ENCODE data around the gene SUSD1.

Gene SUSD1

DNA sequence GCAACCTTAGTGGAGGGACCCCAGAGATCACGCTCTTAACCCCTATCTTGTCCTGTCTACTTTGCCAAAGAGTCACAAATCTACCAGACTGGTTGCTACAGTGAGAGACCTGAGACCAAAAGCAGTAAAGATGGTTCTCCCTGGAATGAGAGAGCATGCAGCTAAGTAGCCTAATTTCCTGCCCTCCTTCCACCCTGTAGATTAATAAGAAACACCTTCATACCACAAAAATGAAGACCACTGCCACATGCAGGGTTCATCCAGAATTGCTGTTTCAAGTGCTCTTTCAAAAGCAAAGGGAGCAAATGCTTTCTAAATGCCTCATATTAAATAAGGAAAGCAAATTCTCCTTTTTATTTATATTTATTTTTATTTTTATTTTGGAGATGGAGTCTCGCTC is 159.4 kb downstream of the SUSD1 start:
- H3K4me3 ChIP-seq (ENCODE audit: low read length): no peak overlapping the region
- H3K27me3 ChIP-seq (replicated peaks; ENCODE audit: control insufficient read depth, insufficient read depth, low read length): no peaks in the 10 kb centered on the region
- H3K9ac ChIP-seq (ENCODE audit: low read length): no peak overlapping the region
- H3K4me1 ChIP-seq (ENCODE audit: control insufficient read depth, insufficient read depth, low read length): peaks cover 31% of the 10 kb centered on the region
- H3K36me3 ChIP-seq (ENCODE audit: control insufficient read depth, insufficient read depth, low read length, severe bottlenecking): no peaks in the 10 kb centered on the region
- no peak for DNase-seq (ENCODE audit: low read depth)
- no peaks in the 10 kb centered on the region for H3K9me3 ChIP-seq (ENCODE audit: control insufficient read depth, low read length)

- no peaks in the 10 kb centered on the region for H3K9me3 ChIP-seq (ENCODE audit: control insufficient read depth, low read length)
- DNase-seq (ENCODE audit: low read depth): no peak
- H3K36me3 ChIP-seq (ENCODE audit: control insufficient read depth, insufficient read depth, low read length, severe bottlenecking): no peaks in the 10 kb centered on the region
- H3K9ac ChIP-seq (ENCODE audit: low read length): no peak overlapping the region
- no peaks in the 10 kb centered on the region for H3K27me3 ChIP-seq (replicated peaks; ENCODE audit: control insufficient read depth, insufficient read depth, low read length)
- H3K4me3 ChIP-seq (ENCODE audit: low read length): no peak overlapping the region
- H3K4me1 ChIP-seq (ENCODE audit: control insufficient read depth, insufficient read depth, low read length): peaks cover 26% of the 10 kb centered on the region
Observed at GRCh38 chr9:112015149-112015548, 159.9 kb downstream of the SUSD1 start.

GRCh38 chr9:112013266-112013665 is 161.8 kb downstream of the SUSD1 start:
- no peaks in the 10 kb centered on the region for H3K27me3 ChIP-seq (replicated peaks; ENCODE audit: control insufficient read depth, insufficient read depth, low read length)
- no peak overlapping the region for H3K4me3 ChIP-seq (ENCODE audit: low read length)
- no peak for DNase-seq (ENCODE audit: low read depth)
- H3K9me3 ChIP-seq (ENCODE audit: control insufficient read depth, low read length): no peaks in the 10 kb centered on the region
- H3K4me1 ChIP-seq (ENCODE audit: control insufficient read depth, insufficient read depth, low read length): peaks cover 30% of the 10 kb centered on the region
- peak overlapping the region; percentile 55 for H3K9ac ChIP-seq (ENCODE audit: low read length)
- no peaks in the 10 kb centered on the region for H3K36me3 ChIP-seq (ENCODE audit: control insufficient read depth, insufficient read depth, low read length, severe bottlenecking)

GRCh38 chr9:112012026-112012902 is 162.8 kb downstream of the SUSD1 start:
- no peaks in the 10 kb centered on the region for H3K9me3 ChIP-seq (ENCODE audit: control insufficient read depth, low read length)
- H3K4me1 ChIP-seq (ENCODE audit: control insufficient read depth, insufficient read depth, low read length): peaks cover 30% of the 10 kb centered on the region
- no peaks in the 10 kb centered on the region for H3K36me3 ChIP-seq (ENCODE audit: control insufficient read depth, insufficient read depth, low read length, severe bottlenecking)
- DNase-seq (ENCODE audit: low read depth): peak; percentile 87
- H3K4me3 ChIP-seq (ENCODE audit: low read length): peak overlapping the region; percentile 10
- no peaks in the 10 kb centered on the region for H3K27me3 ChIP-seq (replicated peaks; ENCODE audit: control insufficient read depth, insufficient read depth, low read length)
- peak overlapping the region; percentile 55 for H3K9ac ChIP-seq (ENCODE audit: low read length)

GRCh38 chr9:112011051-112011620 is 164.0 kb downstream of the SUSD1 start:
- no peaks in the 10 kb centered on the region for H3K27me3 ChIP-seq (replicated peaks; ENCODE audit: control insufficient read depth, insufficient read depth, low read length)
- no peak overlapping the region for H3K4me3 ChIP-seq (ENCODE audit: low read length)
- H3K36me3 ChIP-seq (ENCODE audit: control insufficient read depth, insufficient read depth, low read length, severe bottlenecking): no peaks in the 10 kb centered on the region

DNA sequence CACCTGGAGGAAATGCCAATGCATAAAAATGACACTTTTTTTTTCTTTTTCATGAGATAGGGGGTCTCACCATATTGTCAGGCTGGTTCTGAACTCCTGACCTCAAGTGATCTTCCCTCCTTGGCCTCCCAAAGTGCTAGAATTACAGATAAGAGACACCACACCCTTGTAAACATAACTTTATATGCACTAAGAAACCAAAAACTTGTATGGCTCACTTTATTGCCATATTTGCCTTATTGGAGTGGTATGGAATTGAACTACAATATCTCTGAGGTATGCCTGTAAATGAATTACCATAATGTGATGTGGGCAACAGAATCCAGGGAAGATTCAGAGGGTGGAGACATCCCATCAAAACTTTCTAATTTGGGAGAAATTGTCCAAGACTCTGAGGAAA is 164.6 kb downstream of the SUSD1 start:
- Histone ChIP-seq H3K9ac (ENCODE audit: low read length) (no peak overlapping the region), H3K4me1 (ENCODE audit: control insufficient read depth, insufficient read depth, low read length) (peaks cover 30% of the 10 kb centered on the region), H3K36me3 (ENCODE audit: control insufficient read depth, insufficient read depth, low read length, severe bottlenecking) (no peaks in the 10 kb centered on the region), H3K4me3 (ENCODE audit: low read length) (no peak overlapping the region), H3K9me3 (ENCODE audit: control insufficient read depth, low read length) (no peaks in the 10 kb centered on the region), H3K27me3 (replicated peaks; ENCODE audit: control insufficient read depth, insufficient read depth, low read length) (no peaks in the 10 kb centered on the region)
- DNase-seq (ENCODE audit: low read depth): no peak

More at GRCh38 chr9:112011051-112011620, 164.0 kb downstream of the SUSD1 start:
- Histone ChIP-seq H3K9ac (ENCODE audit: low read length) (no peak overlapping the region), H3K9me3 (ENCODE audit: control insufficient read depth, low read length) (no peaks in the 10 kb centered on the region), H3K4me1 (ENCODE audit: control insufficient read depth, insufficient read depth, low read length) (peaks cover 30% of the 10 kb centered on the region)
- DNase-seq (ENCODE audit: low read depth): peak; percentile 45

DNA sequence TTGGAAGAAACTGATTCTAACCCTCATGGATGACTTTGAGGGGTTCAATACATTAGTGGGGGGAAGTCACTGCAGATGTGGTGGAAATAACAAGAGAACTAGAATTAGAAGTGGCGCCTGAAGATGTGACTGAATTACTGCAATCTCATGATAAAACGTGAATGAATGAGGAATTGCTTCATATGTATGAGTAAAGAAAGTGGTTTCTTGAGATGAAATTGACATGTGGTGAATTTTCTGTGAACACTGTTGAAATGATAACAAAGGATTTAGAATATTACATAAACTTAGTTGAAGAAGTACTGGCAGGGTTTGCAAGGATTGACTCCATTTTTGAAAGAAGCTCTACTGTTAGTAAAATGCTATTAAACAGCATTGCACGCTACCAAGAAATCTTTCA is 165.4 kb downstream of the SUSD1 start:
- Histone ChIP-seq H3K4me1 (ENCODE audit: control insufficient read depth, insufficient read depth, low read length) (peaks cover 30% of the 10 kb centered on the region), H3K4me3 (ENCODE audit: low read length) (no peak overlapping the region), H3K9me3 (ENCODE audit: control insufficient read depth, low read length) (no peaks in the 10 kb centered on the region), H3K9ac (ENCODE audit: low read length) (no peak overlapping the region), H3K27me3 (replicated peaks; ENCODE audit: control insufficient read depth, insufficient read depth, low read length) (no peaks in the 10 kb centered on the region), H3K36me3 (ENCODE audit: control insufficient read depth, insufficient read depth, low read length, severe bottlenecking) (no peaks in the 10 kb centered on the region)
- peak; percentile 26 for DNase-seq (ENCODE audit: low read depth)

GRCh38 chr9:112007575-112008240 is 167.4 kb downstream of the SUSD1 start:
- no peaks in the 10 kb centered on the region for H3K36me3 ChIP-seq (ENCODE audit: control insufficient read depth, insufficient read depth, low read length, severe bottlenecking)
- H3K9me3 ChIP-seq (ENCODE audit: control insufficient read depth, low read length): no peaks in the 10 kb centered on the region
- DNase-seq (ENCODE audit: low read depth): no peak
- H3K4me1 ChIP-seq (ENCODE audit: control insufficient read depth, insufficient read depth, low read length): peaks cover 22% of the 10 kb centered on the region
- no peak overlapping the region for H3K9ac ChIP-seq (ENCODE audit: low read length)
- no peak overlapping the region for H3K4me3 ChIP-seq (ENCODE audit: low read length)
- H3K27me3 ChIP-seq (replicated peaks; ENCODE audit: control insufficient read depth, insufficient read depth, low read length): no peaks in the 10 kb centered on the region

- Histone ChIP-seq H3K9ac (ENCODE audit: low read length) (no peak overlapping the region), H3K27me3 (replicated peaks; ENCODE audit: control insufficient read depth, insufficient read depth, low read length) (no peaks in the 10 kb centered on the region), H3K4me3 (ENCODE audit: low read length) (no peak overlapping the region), H3K9me3 (ENCODE audit: control insufficient read depth, low read length) (no peaks in the 10 kb centered on the region), H3K4me1 (ENCODE audit: control insufficient read depth, insufficient read depth, low read length) (peaks cover 9% of the 10 kb centered on the region), H3K36me3 (ENCODE audit: control insufficient read depth, insufficient read depth, low read length, severe bottlenecking) (no peaks in the 10 kb centered on the region)
- DNase-seq (ENCODE audit: low read depth): no peak
Observed at GRCh38 chr9:112006361-112007020, 168.6 kb downstream of the SUSD1 start.

DNA sequence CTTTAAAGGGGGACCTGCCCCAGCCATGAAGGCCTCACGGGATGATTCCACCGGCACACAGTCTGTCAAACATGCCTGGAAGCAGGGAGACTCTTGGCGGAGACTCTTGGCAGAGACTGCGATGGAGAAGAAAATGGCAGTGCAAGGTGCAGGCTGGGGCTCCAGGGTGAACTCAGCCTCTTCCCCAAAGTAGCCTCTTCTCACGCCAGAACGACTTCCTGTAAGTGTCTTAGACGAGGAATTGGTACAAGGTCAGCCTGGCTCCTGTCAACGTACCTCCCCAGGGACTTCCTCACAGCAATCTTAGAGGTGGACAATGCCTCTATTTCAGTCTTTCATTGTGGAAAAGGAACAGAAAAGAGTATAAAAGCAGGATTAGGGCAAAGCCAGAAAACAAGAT is 169.2 kb downstream of the SUSD1 start:
- peaks cover 4% of the 10 kb centered on the region for H3K4me1 ChIP-seq (ENCODE audit: control insufficient read depth, insufficient read depth, low read length)
- DNase-seq (ENCODE audit: low read depth): no peak
- no peak overlapping the region for H3K9ac ChIP-seq (ENCODE audit: low read length)
- no peaks in the 10 kb centered on the region for H3K9me3 ChIP-seq (ENCODE audit: control insufficient read depth, low read length)
- no peaks in the 10 kb centered on the region for H3K36me3 ChIP-seq (ENCODE audit: control insufficient read depth, insufficient read depth, low read length, severe bottlenecking)
- H3K27me3 ChIP-seq (replicated peaks; ENCODE audit: control insufficient read depth, insufficient read depth, low read length): no peaks in the 10 kb centered on the region
- no peak overlapping the region for H3K4me3 ChIP-seq (ENCODE audit: low read length)

DNA sequence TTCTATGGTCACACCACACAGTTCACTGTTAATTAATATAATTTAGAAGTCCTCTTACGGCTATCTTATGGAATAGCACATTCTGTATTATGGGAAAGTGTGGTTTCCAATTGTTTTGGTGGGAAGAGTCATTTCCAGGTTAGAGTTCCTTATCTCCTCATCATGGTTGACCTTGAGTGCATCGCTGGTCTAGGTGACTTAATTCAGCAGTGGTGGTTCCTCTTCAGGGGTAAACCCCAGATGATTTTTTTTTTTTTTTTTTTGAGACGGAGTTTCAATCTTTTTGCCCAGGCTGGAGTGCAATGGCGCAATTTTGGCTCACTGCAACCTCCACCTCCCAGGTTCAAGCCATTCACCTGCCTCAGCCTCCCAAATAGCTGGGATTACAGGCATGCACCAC is 171.6 kb downstream of the SUSD1 start:
- no peak for DNase-seq (ENCODE audit: low read depth)
- Histone ChIP-seq H3K9ac (ENCODE audit: low read length) (no peak overlapping the region), H3K4me3 (ENCODE audit: low read length) (no peak overlapping the region), H3K9me3 (ENCODE audit: control insufficient read depth, low read length) (no peaks in the 10 kb centered on the region), H3K36me3 (ENCODE audit: control insufficient read depth, insufficient read depth, low read length, severe bottlenecking) (no peaks in the 10 kb centered on the region), H3K4me1 (ENCODE audit: control insufficient read depth, insufficient read depth, low read length) (no peaks in the 10 kb centered on the region), H3K27me3 (replicated peaks; ENCODE audit: control insufficient read depth, insufficient read depth, low read length) (no peaks in the 10 kb centered on the region)

Measured in adipocyte (in vitro differentiated cells).